ENCODE measurements around the gene ATP2B2. TPM values are rescaled to one million over a fixed set of nuclear protein-coding genes. Genes with fewer than 3 reads are reported as not detected.

The ATP2B2 gene
- total and polyA plus RNA-seq, 2 donors (not counting 1 experiment from before 2014, with no cell fraction given) = not detected

- H3K4me1 Mint-ChIP-seq = peaks cover 11% of the 10 kb centered on the region
- no peak overlapping the region for H3K27ac ChIP-seq (ENCODE audit: low read length in 2 of 2)
- no peaks in the 10 kb centered on the region for H3K79me2 ChIP-seq (ENCODE audit: control insufficient read depth, insufficient read depth, low read length)
- H3K4me2 ChIP-seq (replicated peaks; ENCODE audit: low read depth, low read length, poor library complexity, severe bottlenecking) = no peak overlapping the region
- intact Hi-C loops (cut with micrococcal nuclease) = no loop called here
- no peaks in the 10 kb centered on the region for H3K9me3 ChIP-seq (ENCODE audit: control extremely low read depth in 1 of 3, control insufficient read depth in 2 of 3, insufficient read depth in 1 of 3, low read length in 2 of 3)
- H3K4me1 ChIP-seq (ENCODE audit: control insufficient read depth in 2 of 2, insufficient read depth in 2 of 2, low read length in 2 of 2) = peaks cover 0 to 14% of the 10 kb centered on the region in 2 donors
- peaks cover 0 to 38% of the 10 kb centered on the region in 2 experiments for H3K36me3 ChIP-seq (replicated peaks in 1 of 2; ENCODE audit: control extremely low read depth in 1 of 2, control insufficient read depth in 1 of 2, extremely low read depth in 1 of 2, insufficient read depth in 2 of 2, low read length in 1 of 2)
- no peak overlapping the region for H3K27ac Mint-ChIP-seq
- no peaks in the 10 kb centered on the region for H4K20me1 ChIP-seq (ENCODE audit: control insufficient read depth, insufficient read depth, low read length, poor library complexity, severe bottlenecking)
- POLR2A ChIA-PET = no interaction called here
- ATAC-seq (ENCODE audit: low read depth) = no peak
- no peak overlapping the region for H3K9ac ChIP-seq (ENCODE audit: low read length)
- no peaks in the 10 kb centered on the region for H3K27me3 ChIP-seq (replicated peaks in 1 of 4; ENCODE audit: control extremely low read depth in 1 of 4, control insufficient read depth in 3 of 4, insufficient read depth in 4 of 4, low read length in 3 of 4)
- CTCF ChIA-PET = interaction anchor here (0.6 kb wide), 1 partner anchor 360 kb away, joined by 3 read pairs; no protein-coding TSS in a partner anchor
- no peak for TF ChIP-seq EZH2 (IDR thresholded peaks at IDR 0.05; ENCODE audit: borderline replicate concordance, insufficient read depth, low read depth, low read length, poor library complexity, severe bottlenecking)
- no peak for TF ChIP-seq CTCF (IDR thresholded peaks at IDR 0.05)
- no peak overlapping the region for H2AFZ ChIP-seq (ENCODE audit: insufficient read depth, low read depth, low read length, poor library complexity, severe bottlenecking)
- H3K9me3 Mint-ChIP-seq (ENCODE audit: insufficient read depth) = no peaks in the 10 kb centered on the region
- H3K27me3 Mint-ChIP-seq = no peaks in the 10 kb centered on the region
- no peak overlapping the region for H3K4me3 ChIP-seq (ENCODE audit: control extremely low read depth in 1 of 5, extremely low read depth in 1 of 5, insufficient read depth in 1 of 5, low read depth in 2 of 5, low read length in 4 of 5)
- H3K4me3 Mint-ChIP-seq = no peak overlapping the region
- 95% methylated on average over 8 of the region's 12 CpGs for WGBS (ENCODE audit: insufficient coverage)
- no peak for DNase-seq
Measured at GRCh38 chr3:10285272-10286132, 219.9 kb downstream of the ATP2B2 start.

GRCh38 chr3:10284496-10284895 is 220.9 kb downstream of the ATP2B2 start:
- ChIA-PET POLR2A (no interaction called here), CTCF (no interaction called here)
- Mint-ChIP-seq H3K27me3 (no peaks in the 10 kb centered on the region), H3K9me3 (ENCODE audit: insufficient read depth) (no peaks in the 10 kb centered on the region), H3K4me3 (no peak overlapping the region), H3K4me1 (peaks cover 11% of the 10 kb centered on the region), H3K27ac (peak overlapping the region; percentile 37)
- 50% methylated on average over 8 of the region's 9 CpGs for WGBS (ENCODE audit: insufficient coverage)
- ATAC-seq (ENCODE audit: low read depth) = peak; percentile 28
- H3K4me1 ChIP-seq (ENCODE audit: control insufficient read depth in 2 of 2, insufficient read depth in 2 of 2, low read length in 2 of 2) = peaks cover 0 to 14% of the 10 kb centered on the region in 2 donors
- no peak overlapping the region for H2AFZ ChIP-seq (ENCODE audit: insufficient read depth, low read depth, low read length, poor library complexity, severe bottlenecking)
- H3K27me3 ChIP-seq (replicated peaks in 1 of 4; ENCODE audit: control extremely low read depth in 1 of 4, control insufficient read depth in 3 of 4, insufficient read depth in 4 of 4, low read length in 3 of 4) = no peaks in the 10 kb centered on the region
- peak; percentile 44 for DNase-seq
- H3K27ac ChIP-seq (ENCODE audit: low read length in 2 of 2) = no peak overlapping the region
- H3K9me3 ChIP-seq (ENCODE audit: control extremely low read depth in 1 of 3, control insufficient read depth in 2 of 3, insufficient read depth in 1 of 3, low read length in 2 of 3) = no peaks in the 10 kb centered on the region
- H4K20me1 ChIP-seq (ENCODE audit: control insufficient read depth, insufficient read depth, low read length, poor library complexity, severe bottlenecking) = no peaks in the 10 kb centered on the region
- no peak overlapping the region for H3K4me3 ChIP-seq (ENCODE audit: control extremely low read depth in 1 of 5, extremely low read depth in 1 of 5, insufficient read depth in 1 of 5, low read depth in 2 of 5, low read length in 4 of 5)
- intact Hi-C loops (cut with micrococcal nuclease) = no loop called here
- no peaks in the 10 kb centered on the region for H3K79me2 ChIP-seq (ENCODE audit: control insufficient read depth, insufficient read depth, low read length)
- no peak overlapping the region for H3K9ac ChIP-seq (ENCODE audit: low read length)
- H3K36me3 ChIP-seq (replicated peaks in 1 of 2; ENCODE audit: control extremely low read depth in 1 of 2, control insufficient read depth in 1 of 2, extremely low read depth in 1 of 2, insufficient read depth in 2 of 2, low read length in 1 of 2) = peaks cover 0 to 43% of the 10 kb centered on the region in 2 experiments
- no peak for TF ChIP-seq EZH2 (IDR thresholded peaks at IDR 0.05; ENCODE audit: borderline replicate concordance, insufficient read depth, low read depth, low read length, poor library complexity, severe bottlenecking)
- TF ChIP-seq CTCF (IDR thresholded peaks at IDR 0.05) = no peak
- H3K4me2 ChIP-seq (replicated peaks; ENCODE audit: low read depth, low read length, poor library complexity, severe bottlenecking) = no peak overlapping the region

Data from B cell (primary cell).